IMR-90 (cell line): ENCODE results near the gene METTL24. TPM values are rescaled to one million over a fixed set of nuclear protein-coding genes. Genes with fewer than 3 reads are reported as not detected.

Experiments used
- ATAC-seq: fragments of 200-7000 bp; cut with Tn5 transposase; 2 replicates; pipeline ENCODE4 v1.9.1; 2020; ENCODE audit warnings: low read depth, mild to moderate bottlenecking, moderate library complexity
- BruUV-seq: library from RNA; stranded (reverse); fragments of 400-500 nt; replicated peaks from 2 replicates; lab custom pipeline; 2021; lab: Mats Ljungman, UMichigan
- CTCF ChIA-PET: fragments of 300-600 bp; formaldehyde crosslinking; extraction: SDS; loops from one replicate; lab custom pipeline; 2021; ENCODE audit warnings: antibody characterized with exemption; lab: Yijun Ruan, JAX
- POLR2A ChIA-PET: fragments of 300-600 bp; sonication (Branson Sonifier 250); formaldehyde crosslinking; loops from one replicate; lab custom pipeline; 2022; ENCODE audit warnings: antibody characterized with exemption; ENCODE audit not compliant: unreplicated experiment; lab: Charles Lee
- DNase-seq: peaks from one replicate; pipeline ENCODE4 v3.0.0; 2013
- H2AFZ ChIP-seq: replicated peaks from 2 replicates; pipeline ENCODE3; 2013; ENCODE audit warnings: low read length, mild to moderate bottlenecking; ENCODE audit not compliant: poor library complexity
- H2AK5ac ChIP-seq: 2 replicates; pipeline ENCODE4 v1.6.1; 2013; ENCODE audit warnings: low read depth, low read length, inconsistent platforms
- H2AK9ac ChIP-seq: replicated peaks from 2 replicates; pipeline ENCODE3; 2013; ENCODE audit warnings: mild to moderate bottlenecking, low read depth, low read length, moderate library complexity; ENCODE audit not compliant: poor library complexity
- H2BK120ac ChIP-seq: 2 replicates; pipeline ENCODE4 v1.6.1; 2013; ENCODE audit warnings: low read depth, low read length, inconsistent platforms
- H2BK15ac ChIP-seq: 3 replicates; pipeline ENCODE4 v1.6.1; 2013; ENCODE audit warnings: low read depth, low read length, inconsistent platforms
- H2BK20ac ChIP-seq: 2 replicates; pipeline ENCODE4 v1.6.1; 2013; ENCODE audit warnings: low read depth, mild to moderate bottlenecking, inconsistent platforms, low read length, moderate library complexity
- H2BK5ac ChIP-seq: 2 replicates; pipeline ENCODE4 v1.6.1; 2013; ENCODE audit warnings: mild to moderate bottlenecking, low read depth, low read length, inconsistent platforms; ENCODE audit not compliant: poor library complexity, severe bottlenecking
- H3K14ac ChIP-seq: replicated peaks from 2 replicates; pipeline ENCODE4 v1.6.1; 2013; ENCODE audit warnings: low read depth, low read length, inconsistent platforms
- H3K18ac ChIP-seq: 2 replicates; pipeline ENCODE4 v1.6.1; 2013; ENCODE audit warnings: low read depth, low read length, control low read depth
- H3K23ac ChIP-seq: 2 replicates; pipeline ENCODE4 v1.6.1; 2013; ENCODE audit warnings: low read depth, low read length, inconsistent platforms
- H3K27ac ChIP-seq: 2 replicates; pipeline ENCODE4 v1.5.1; 2013; ENCODE audit warnings: mild to moderate bottlenecking, control low read depth, low read length; ENCODE audit not compliant: insufficient read depth
- H3K27me3 ChIP-seq: 2 replicates; pipeline ENCODE4 v1.6.1; 2013; ENCODE audit warnings: low read length; ENCODE audit not compliant: control insufficient read depth, insufficient read depth
- H3K36me3 ChIP-seq: 2 replicates; pipeline ENCODE4 v1.6.1; 2013; ENCODE audit warnings: low read length, mixed read lengths; ENCODE audit not compliant: control insufficient read depth, insufficient read depth
- H3K4ac ChIP-seq: 2 replicates; pipeline ENCODE4 v1.6.1; 2013; ENCODE audit warnings: low read depth, low read length, inconsistent platforms
- H3K4me1 ChIP-seq: 2 replicates; pipeline ENCODE4 v1.6.1; 2013; ENCODE audit warnings: low read length, mixed read lengths; ENCODE audit not compliant: control insufficient read depth, insufficient read depth
- H3K4me2 ChIP-seq: 2 replicates; pipeline ENCODE4 v1.6.1; 2013; ENCODE audit warnings: low read depth, mild to moderate bottlenecking, control low read depth, low read length, moderate library complexity
- H3K4me3 ChIP-seq: 2 replicates; pipeline ENCODE4 v1.5.1; 2013; ENCODE audit warnings: low read depth, mild to moderate bottlenecking, control low read depth, low read length, moderate library complexity; ENCODE audit not compliant: insufficient read depth
- H3K56ac ChIP-seq: 2 replicates; pipeline ENCODE4 v1.6.1; 2013; ENCODE audit warnings: low read length, inconsistent platforms; ENCODE audit not compliant: insufficient read depth; ENCODE audit errors: extremely low read depth
- H3K79me1 ChIP-seq, 2 experiments: 2 replicates each; pipeline ENCODE4 v1.6.1; 2013; ENCODE audit warnings: low read length in 2 of 2, inconsistent platforms in 1 of 2, low read depth in 1 of 2
- H3K9ac ChIP-seq: 2 replicates; pipeline ENCODE4 v1.6.1; 2013; ENCODE audit warnings: low read depth, low read length, control low read depth
- H3K9me1 ChIP-seq: 2 replicates; pipeline ENCODE4 v1.6.1; 2013; ENCODE audit warnings: low read length, inconsistent platforms; ENCODE audit not compliant: insufficient read depth
- H3K9me3 ChIP-seq: 2 replicates; pipeline ENCODE4 v1.6.1; 2013; ENCODE audit warnings: low read length; ENCODE audit not compliant: control insufficient read depth, insufficient read depth
- H4K20me1 ChIP-seq: 2 replicates; pipeline ENCODE4 v1.6.1; 2013; ENCODE audit warnings: low read length, inconsistent platforms; ENCODE audit not compliant: insufficient read depth
- H4K5ac ChIP-seq: 2 replicates; pipeline ENCODE4 v1.6.1; 2013; ENCODE audit warnings: mild to moderate bottlenecking, low read depth, low read length, control low read depth
- H4K8ac ChIP-seq, 2 experiments: 2 replicates each; pipeline ENCODE4 v1.6.1; 2013; ENCODE audit warnings: low read depth in 2 of 2, low read length in 2 of 2, control low read depth in 1 of 2, inconsistent platforms in 1 of 2
- H4K91ac ChIP-seq: 2 replicates; pipeline ENCODE4 v1.6.1; 2013; ENCODE audit warnings: low read depth, low read length, inconsistent platforms; ENCODE audit not compliant: insufficient read depth
- BHLHE40 ChIP-seq: fragments of 150-350 bp; IDR thresholded peaks from 2 replicates; pipeline ENCODE4 v1.6.1; 2016; ENCODE audit warnings: mild to moderate bottlenecking, low read depth, low read length
- CEBPB ChIP-seq: IDR thresholded peaks from 2 replicates; pipeline ENCODE4 v1.6.1; 2012; ENCODE audit warnings: low read depth, low read length, improper control_type of control experiment
- CHD1 ChIP-seq: IDR thresholded peaks from 2 replicates; pipeline ENCODE4 v1.6.1; 2012; ENCODE audit warnings: low read depth, low read length, improper control_type of control experiment
- FOS ChIP-seq: fragments of 150-350 bp; IDR thresholded peaks from 2 replicates; pipeline ENCODE4 v1.6.1; 2016; ENCODE audit warnings: low read depth, low read length
- MAFK ChIP-seq: IDR thresholded peaks from 2 replicates; pipeline ENCODE4 v1.6.1; 2012; ENCODE audit warnings: low read depth, low read length, improper control_type of control experiment
- MAZ ChIP-seq: IDR thresholded peaks from 2 replicates; pipeline ENCODE4 v1.6.1; 2012; ENCODE audit warnings: low read depth, mild to moderate bottlenecking, low read length, improper control_type of control experiment, moderate library complexity, borderline replicate concordance
- MXI1 ChIP-seq: IDR thresholded peaks from 2 replicates; pipeline ENCODE4 v1.6.1; 2012; ENCODE audit warnings: low read depth, mild to moderate bottlenecking, low read length, moderate library complexity, borderline replicate concordance
- NFE2L2 ChIP-seq: fragments of 150-350 bp; IDR thresholded peaks from 2 replicates; pipeline ENCODE4 v1.6.1; 2016; ENCODE audit warnings: low read depth, mild to moderate bottlenecking, low read length
- POLR2A ChIP-seq: IDR thresholded peaks from 2 replicates; pipeline ENCODE4 v1.6.1; 2012; ENCODE audit warnings: mild to moderate bottlenecking, low read depth, low read length
- RAD21 ChIP-seq: IDR thresholded peaks from 2 replicates; pipeline ENCODE4 v1.6.1; 2012; ENCODE audit warnings: low read length, improper control_type of control experiment
- RCOR1 ChIP-seq: IDR thresholded peaks from 2 replicates; pipeline ENCODE4 v1.6.1; 2012; ENCODE audit warnings: mild to moderate bottlenecking, low read length, improper control_type of control experiment; ENCODE audit not compliant: insufficient replicate concordance
- RFX5 ChIP-seq: IDR thresholded peaks from 2 replicates; pipeline ENCODE4 v1.8.0; 2012; ENCODE audit warnings: low read depth, mild to moderate bottlenecking, low read length, moderate library complexity
- SMC3 ChIP-seq: fragments of 150-350 bp; IDR thresholded peaks from 2 replicates; pipeline ENCODE4 v1.6.1; 2016; ENCODE audit warnings: low read depth, mild to moderate bottlenecking, antibody characterized with exemption, low read length, moderate library complexity
- WGBS, 2 experiments: methylation state at CpG; one replicate each; pipeline versions ENCODE4 v1.1.5 to v1.1.7; 2013; ENCODE audit warnings: missing lambda C conversion rate in 2 of 2; ENCODE audit not compliant: insufficient read length in 1 of 2; ENCODE audit errors: extremely low coverage in 2 of 2; 5-methylcytosine and 5-hydroxymethylcytosine counted together
- dilution Hi-C: fragments of 300-500 bp; cut with HindIII; formaldehyde crosslinking; loops from one replicate; pipeline ENCODE4 v1.14.3; 2018; ENCODE audit warnings: low sequenced_read_pairs; ENCODE audit not compliant: unreplicated experiment
- in situ Hi-C: fragments of 300-500 bp; cut with MboI; formaldehyde crosslinking; loops from 3 replicates; pipeline ENCODE4 v1.14.3; 2019; ENCODE audit warnings: low sequenced_read_pairs, inconsistent platforms, mixed read lengths
- intact Hi-C: fragments of 100-400 bp; cut with micrococcal nuclease; formaldehyde crosslinking; loops from 2 replicates; pipeline ENCODE4 v1.10.0; 2022
- polyA plus RNA-seq, 3 experiments: library from polyadenylated mRNA; depleted of rRNA; stranded (reverse); fragments of >200 nt; gene quantifications; 2 replicates each; pipeline ENCODE4 v1.2.3, GENCODE V29; 2012; ENCODE audit warnings: low replicate concordance in 1 of 3
- total RNA-seq: library from RNA; depleted of rRNA; stranded (reverse); fragments of >200 nt; gene quantifications from 2 replicates; pipeline ENCODE4 v1.2.3, GENCODE V29; 2012
- TF ChIP-seq, protein P1 (sequence below): fragments of 150-350 bp; IDR thresholded peaks from 2 replicates; pipeline ENCODE4 v1.6.1; 2016; ENCODE audit warnings: low read depth, mild to moderate bottlenecking, low read length, moderate library complexity, borderline replicate concordance
- TF ChIP-seq, protein P2 (sequence below): fragments of 150-350 bp; IDR thresholded peaks from 2 replicates; pipeline ENCODE4 v1.6.1; 2017; ENCODE audit warnings: mild to moderate bottlenecking, antibody characterized with exemption, low read length, low read depth
- TF ChIP-seq, protein P3 (sequence below): conservative IDR thresholded peaks from 2 replicates; pipeline ENCODE4 v1.5.1; 2012; ENCODE audit warnings: mild to moderate bottlenecking, low read depth, low read length, improper control_type of control experiment

METTL24 gene
- total and polyA plus RNA-seq, 2 of the 4 experiments (the other 2 are of a cell fraction), result not detected

DNA sequence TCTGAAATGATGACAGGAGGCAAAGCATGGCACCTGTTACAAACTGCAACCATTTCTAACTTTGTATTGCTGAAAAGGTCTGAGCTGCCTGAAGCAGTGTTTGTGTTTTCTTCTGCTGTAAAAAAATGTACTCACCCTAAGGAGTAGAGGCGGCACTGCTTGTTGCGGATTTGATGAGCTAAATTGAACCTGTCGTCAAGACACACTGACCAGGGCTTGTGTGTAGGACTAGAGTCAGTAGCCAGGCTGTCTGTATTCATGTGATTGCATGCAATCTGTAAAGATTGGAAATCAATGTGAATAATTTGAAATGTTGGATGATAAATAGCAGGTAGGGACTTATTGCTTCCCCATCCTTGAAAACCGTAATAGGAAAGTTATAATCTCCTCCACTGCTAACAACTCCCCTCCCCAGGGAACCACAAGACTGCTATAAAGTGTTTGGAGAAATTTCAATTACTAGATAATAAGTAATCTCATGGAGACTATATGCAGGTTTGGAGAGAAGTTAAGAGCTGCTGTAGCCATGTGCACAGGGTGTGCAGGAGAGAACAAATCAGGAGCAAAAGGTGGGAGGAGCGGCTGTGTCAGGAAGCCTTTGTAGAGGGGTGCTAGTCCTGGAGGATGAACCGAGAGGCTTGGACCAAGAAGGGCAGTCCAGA, 42.8 kb downstream of the METTL24 start:
- no peak overlapping the region for H4K8ac ChIP-seq
- H4K5ac ChIP-seq, result no peak overlapping the region
- H3K27me3 ChIP-seq, result peaks cover 12% of the 10 kb centered on the region
- no peak overlapping the region for H3K9ac ChIP-seq
- no peak overlapping the region for H3K18ac ChIP-seq
- H2AFZ ChIP-seq, result no peak overlapping the region
- H2BK120ac ChIP-seq, result no peak overlapping the region
- H3K14ac ChIP-seq, result no peak overlapping the region
- H4K20me1 ChIP-seq, result no peaks in the 10 kb centered on the region
- H3K4ac ChIP-seq, result no peak overlapping the region
- BruUV-seq, result no TSS peak
- ChIA-PET POLR2A (no interaction called here), CTCF (no interaction called here)
- H2BK15ac ChIP-seq, result no peak overlapping the region
- no peak overlapping the region for H3K23ac ChIP-seq
- ATAC-seq (no peak), DNase-seq (no peak)
- no peaks in the 10 kb centered on the region for H3K4me1 ChIP-seq
- no peaks in the 10 kb centered on the region for H3K36me3 ChIP-seq
- H3K56ac ChIP-seq, result no peak overlapping the region
- no peak overlapping the region for H2AK5ac ChIP-seq
- H4K91ac ChIP-seq, result no peak overlapping the region
- TF ChIP-seq RCOR1 (no peak), RFX5 (no peak), NFE2L2 (no peak), POLR2A (no peak), MAFK (no peak), MXI1 (no peak), BHLHE40 (no peak), CEBPB (no peak), SMC3 (no peak), CHD1 (no peak), MAZ (no peak), RAD21 (no peak), FOS (no peak)
- TF ChIP-seq, protein P1, sequence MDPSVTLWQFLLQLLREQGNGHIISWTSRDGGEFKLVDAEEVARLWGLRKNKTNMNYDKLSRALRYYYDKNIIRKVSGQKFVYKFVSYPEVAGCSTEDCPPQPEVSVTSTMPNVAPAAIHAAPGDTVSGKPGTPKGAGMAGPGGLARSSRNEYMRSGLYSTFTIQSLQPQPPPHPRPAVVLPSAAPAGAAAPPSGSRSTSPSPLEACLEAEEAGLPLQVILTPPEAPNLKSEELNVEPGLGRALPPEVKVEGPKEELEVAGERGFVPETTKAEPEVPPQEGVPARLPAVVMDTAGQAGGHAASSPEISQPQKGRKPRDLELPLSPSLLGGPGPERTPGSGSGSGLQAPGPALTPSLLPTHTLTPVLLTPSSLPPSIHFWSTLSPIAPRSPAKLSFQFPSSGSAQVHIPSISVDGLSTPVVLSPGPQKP, result no peak
- TF ChIP-seq, protein P2, sequence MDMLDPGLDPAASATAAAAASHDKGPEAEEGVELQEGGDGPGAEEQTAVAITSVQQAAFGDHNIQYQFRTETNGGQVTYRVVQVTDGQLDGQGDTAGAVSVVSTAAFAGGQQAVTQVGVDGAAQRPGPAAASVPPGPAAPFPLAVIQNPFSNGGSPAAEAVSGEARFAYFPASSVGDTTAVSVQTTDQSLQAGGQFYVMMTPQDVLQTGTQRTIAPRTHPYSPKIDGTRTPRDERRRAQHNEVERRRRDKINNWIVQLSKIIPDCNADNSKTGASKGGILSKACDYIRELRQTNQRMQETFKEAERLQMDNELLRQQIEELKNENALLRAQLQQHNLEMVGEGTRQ, result no peak
- TF ChIP-seq, protein P3, sequence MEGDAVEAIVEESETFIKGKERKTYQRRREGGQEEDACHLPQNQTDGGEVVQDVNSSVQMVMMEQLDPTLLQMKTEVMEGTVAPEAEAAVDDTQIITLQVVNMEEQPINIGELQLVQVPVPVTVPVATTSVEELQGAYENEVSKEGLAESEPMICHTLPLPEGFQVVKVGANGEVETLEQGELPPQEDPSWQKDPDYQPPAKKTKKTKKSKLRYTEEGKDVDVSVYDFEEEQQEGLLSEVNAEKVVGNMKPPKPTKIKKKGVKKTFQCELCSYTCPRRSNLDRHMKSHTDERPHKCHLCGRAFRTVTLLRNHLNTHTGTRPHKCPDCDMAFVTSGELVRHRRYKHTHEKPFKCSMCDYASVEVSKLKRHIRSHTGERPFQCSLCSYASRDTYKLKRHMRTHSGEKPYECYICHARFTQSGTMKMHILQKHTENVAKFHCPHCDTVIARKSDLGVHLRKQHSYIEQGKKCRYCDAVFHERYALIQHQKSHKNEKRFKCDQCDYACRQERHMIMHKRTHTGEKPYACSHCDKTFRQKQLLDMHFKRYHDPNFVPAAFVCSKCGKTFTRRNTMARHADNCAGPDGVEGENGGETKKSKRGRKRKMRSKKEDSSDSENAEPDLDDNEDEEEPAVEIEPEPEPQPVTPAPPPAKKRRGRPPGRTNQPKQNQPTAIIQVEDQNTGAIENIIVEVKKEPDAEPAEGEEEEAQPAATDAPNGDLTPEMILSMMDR, result no peak
- no peak overlapping the region for H2BK5ac ChIP-seq
- no peak overlapping the region for H3K4me3 ChIP-seq
- H2BK20ac ChIP-seq, result no peak overlapping the region
- dilution Hi-C loops (no loop called here), intact Hi-C loops (no loop called here), in situ Hi-C loops (no loop called here)
- no peaks in the 10 kb centered on the region for H3K9me1 ChIP-seq
- no peaks in the 10 kb centered on the region for H3K9me3 ChIP-seq
- no peaks in the 10 kb centered on the region for H3K79me1 ChIP-seq
- 100% methylated on average over 1 of the region's 6 CpGs; no CpG with 5 or more reads in 1 of the 2 experiments for WGBS, 2 experiments
- no peak overlapping the region for H3K4me2 ChIP-seq
- no peak overlapping the region for H3K27ac ChIP-seq
- H2AK9ac ChIP-seq, result no peak overlapping the region
